ENCODE results near the gene SH3D19.

DNA sequence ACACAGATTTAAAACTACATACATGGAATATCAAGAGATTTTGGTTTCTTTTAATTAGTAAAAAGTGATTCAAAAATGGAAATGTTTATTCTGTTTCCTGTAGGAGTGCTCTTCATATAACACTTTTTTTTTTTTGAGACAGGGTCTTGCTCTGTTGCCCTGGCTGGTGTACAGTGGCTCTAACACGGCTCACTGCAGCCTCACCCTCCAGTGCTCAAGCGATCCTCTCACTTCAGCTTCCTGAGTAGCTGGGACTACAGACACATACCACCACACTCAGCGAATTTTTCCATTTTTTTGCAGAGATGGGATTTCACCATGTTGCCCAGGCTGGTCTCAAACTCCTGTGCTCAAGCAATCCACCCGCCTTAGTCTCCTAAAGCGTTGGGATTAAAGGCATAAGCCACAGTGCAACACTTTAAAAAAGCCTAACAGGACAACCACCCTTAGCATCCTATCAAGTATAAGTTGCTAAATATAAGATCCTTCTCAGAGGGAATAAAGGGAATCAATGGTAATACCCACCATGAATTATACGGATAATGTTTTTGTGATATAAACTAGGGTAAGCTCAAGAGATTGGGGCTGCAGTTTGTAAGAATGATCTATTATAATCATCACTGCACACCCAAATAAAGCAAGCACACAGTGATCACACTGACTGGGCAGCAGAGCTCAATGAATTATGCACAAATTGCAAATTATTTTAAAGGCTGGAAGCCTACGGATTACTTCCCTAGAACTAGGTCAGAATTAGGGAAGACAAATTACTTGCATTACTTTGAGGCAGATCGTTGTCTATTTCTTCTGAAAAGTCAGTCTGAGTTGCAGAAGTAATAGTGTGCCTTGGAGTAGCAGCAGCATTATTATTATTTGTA is 149.4 kb downstream of the SH3D19 start:
- TF ChIP-seq POLR2AphosphoS5 (IDR thresholded peaks at IDR 0.05; ENCODE audit: low read depth, low read length) = no peak
- TF ChIP-seq POLR2A (IDR thresholded peaks at IDR 0.05; ENCODE audit: low read depth, low read length) = no peak
- TF ChIP-seq TAF1 (IDR thresholded peaks at IDR 0.05; ENCODE audit: low read depth, low read length) = no peak
- TF ChIP-seq PAX5 (IDR thresholded peaks at IDR 0.05; ENCODE audit: insufficient read depth, low read length, severe bottlenecking) = no peak
- TF ChIP-seq SPI1 (IDR thresholded peaks at IDR 0.05; ENCODE audit: low read depth, low read length) = no peak
- no peak for TF ChIP-seq POU2F2 (IDR thresholded peaks at IDR 0.05; ENCODE audit: low read depth, low read length)

Data from GM12891 (cell line).